HG02852 (cell line): Measurements from ENCODE around the gene KIF22.
"Not testable (repeated sequence)": the region's sequence is repeated elsewhere in the genome, so short reads cannot be mapped to it uniquely, and the experiment has no call there.

Experiments
- ATAC-seq: cut with Tn5 transposase; IDR thresholded peaks from one replicate; pipeline ENCODE4 v1.9.1; 2021; ENCODE audit warnings: mild to moderate bottlenecking, moderate library complexity; ENCODE audit not compliant: unreplicated experiment

KIF22 gene

DNA sequence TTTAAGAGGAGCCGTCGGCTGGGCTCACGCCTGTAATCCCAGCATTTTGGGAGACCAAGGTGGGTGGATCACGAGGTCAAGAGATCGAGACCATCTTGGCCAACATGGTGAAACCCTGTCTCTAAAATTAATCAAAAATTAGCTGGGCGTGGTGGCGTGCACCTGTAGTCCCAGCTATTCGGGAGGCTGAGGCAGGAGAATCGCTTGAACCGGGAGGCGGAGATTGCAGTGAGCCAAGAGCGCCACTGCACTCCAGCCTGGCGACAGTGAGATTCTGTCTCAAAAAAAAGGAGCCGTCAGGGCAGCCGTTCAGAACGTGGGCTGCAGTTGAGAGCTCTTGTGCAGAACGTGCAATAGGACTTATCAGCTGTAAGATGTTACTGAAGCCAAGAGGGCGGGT, 2.6 kb downstream of the KIF22 start:
- ATAC-seq = not testable (repeated sequence)

DNA sequence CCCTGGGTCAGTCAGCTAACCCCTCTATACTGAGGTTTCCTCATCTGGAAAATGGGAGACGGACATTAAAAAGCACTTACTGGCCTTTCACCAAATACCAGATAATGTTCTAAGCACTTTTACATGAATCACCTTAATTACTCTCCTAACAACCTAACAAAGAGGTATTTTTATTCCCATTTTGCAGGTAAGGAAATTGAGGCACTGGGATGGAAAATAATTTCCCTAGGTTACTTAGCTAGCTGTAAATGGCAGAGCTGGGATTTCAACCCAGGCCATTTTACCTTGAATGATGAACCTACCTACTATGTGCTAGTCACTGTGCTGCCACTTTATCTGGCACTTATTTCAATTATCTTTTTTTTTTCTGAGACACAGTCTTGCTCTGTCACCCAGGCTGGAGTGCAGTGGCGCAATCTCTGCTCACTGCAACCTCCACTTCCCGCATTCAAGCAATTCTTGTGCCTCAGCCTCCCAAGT, 3.7 kb downstream of the KIF22 start:
- ATAC-seq = no peak

DNA sequence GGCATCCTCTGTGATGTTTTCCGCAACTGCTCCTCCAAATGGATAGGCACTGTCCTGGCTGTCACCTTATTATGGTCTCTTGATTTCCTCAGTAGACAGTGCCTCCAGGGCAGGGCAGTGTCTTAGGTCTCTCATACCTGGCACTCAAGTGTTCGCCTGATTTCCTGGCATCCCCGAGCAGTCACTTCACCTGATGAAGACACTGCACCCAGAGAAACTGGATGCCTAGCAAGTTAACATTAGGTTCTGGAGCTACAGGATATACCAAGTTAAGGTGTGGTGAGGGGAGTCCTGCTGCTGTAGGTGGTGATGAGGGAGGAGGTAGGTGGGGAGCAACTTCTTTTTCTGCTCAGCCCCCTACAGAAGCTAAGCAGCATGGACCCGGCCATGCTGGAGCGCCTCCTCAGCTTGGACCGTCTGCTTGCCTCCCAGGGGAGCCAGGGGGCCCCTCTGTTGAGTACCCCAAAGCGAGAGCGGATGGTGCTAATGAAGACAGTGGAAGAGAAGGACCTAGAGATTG, 11.9 kb downstream of the KIF22 start:
- no peak for ATAC-seq

DNA sequence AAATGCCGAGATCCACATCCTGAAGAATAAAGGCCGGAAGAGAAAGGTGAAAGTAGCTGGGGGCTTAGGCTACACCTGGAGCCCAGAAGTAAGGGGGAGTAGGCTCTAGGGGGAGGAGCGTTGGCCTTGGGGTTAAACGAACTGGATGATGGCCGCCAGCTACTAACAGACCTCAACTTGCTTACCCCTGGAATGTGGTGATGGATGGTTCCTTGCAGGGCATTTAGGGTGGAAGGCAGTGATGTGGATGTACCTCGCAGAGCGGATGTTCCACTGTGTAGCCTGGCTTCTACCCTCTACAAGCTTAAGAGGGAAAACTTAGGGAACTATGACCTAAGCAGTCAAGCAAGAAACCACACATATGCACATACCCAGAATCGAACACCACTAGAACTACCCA, 13.5 kb downstream of the KIF22 start:
- ATAC-seq = no peak

DNA sequence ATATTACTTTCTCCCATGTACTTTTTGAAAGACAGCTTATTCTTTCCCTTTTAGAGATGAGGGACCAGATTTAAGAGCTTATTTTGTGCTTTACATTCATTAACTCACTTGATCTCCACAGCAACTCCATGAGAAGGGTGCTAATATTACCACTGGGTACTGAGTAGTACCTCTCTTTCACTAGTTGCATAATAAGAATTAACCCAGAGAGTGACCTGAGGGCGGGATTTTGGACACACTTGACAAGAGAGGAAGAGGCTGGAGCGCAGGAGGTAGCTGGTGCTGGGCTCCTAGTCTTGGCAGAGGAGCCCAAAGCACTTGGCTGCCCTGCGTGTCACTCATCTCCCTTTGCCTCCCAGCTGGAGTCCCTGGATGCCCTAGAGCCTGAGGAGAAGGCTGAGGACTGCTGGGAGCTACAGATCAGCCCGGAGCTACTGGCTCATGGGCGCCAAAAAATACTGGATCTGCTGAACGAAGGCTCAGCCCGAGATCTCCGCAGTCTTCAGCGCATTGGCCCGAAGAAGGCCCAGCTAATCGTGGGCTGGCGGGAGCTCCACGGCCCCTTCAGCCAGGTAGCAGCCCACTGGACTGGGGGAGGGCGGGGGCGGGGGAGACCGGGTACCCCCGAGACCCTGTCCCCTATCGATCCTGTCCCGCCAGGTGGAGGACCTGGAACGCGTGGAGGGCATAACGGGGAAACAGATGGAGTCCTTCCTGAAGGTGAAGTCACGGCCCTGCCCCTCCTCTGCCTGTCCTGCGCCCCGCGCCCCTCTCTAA, 14.1 kb downstream of the KIF22 start:
- no peak for ATAC-seq

DNA sequence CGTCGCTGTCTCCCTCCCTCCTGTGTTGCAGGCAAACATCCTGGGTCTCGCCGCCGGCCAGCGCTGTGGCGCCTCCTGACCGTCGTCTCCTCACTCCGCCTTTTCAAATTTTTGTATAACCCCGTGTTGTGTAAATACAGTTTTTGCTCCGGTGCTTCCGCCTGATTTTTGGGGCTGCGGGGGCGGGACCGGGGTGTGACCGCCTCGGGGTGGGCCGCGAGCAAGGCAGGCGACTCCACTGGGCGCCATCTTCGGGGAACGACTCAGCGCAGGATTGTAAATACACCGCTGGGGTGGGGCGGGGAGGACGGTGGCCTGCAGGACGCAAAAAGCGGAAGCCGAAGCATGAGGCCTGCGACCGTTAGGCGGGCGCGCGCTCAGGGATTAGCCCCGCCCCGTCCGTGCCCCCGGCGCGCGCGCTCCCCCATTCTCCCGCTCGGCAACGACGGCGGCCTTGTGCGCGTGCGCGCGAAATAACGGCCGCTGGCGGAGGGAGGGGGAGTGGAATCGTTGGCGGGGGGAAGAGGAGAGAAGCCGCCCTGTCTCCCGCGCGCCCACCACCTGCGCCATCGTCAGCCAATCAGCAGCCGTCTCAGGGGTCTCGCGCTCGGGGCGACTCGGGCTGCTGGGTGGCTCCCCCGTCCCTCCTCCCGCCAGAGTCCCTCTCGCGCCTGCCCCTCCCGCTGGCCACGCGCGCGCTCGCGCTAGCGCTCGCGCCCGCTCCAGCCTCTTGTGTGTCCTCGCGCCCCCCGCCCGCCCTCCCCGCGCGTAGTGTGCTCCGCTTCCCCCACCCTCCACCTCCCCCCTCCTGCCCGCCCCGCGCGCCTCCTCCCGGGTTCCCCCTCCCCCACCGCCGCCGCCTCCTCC, 14.9 kb downstream of the KIF22 start:
- peak; percentile 50 for ATAC-seq

DNA sequence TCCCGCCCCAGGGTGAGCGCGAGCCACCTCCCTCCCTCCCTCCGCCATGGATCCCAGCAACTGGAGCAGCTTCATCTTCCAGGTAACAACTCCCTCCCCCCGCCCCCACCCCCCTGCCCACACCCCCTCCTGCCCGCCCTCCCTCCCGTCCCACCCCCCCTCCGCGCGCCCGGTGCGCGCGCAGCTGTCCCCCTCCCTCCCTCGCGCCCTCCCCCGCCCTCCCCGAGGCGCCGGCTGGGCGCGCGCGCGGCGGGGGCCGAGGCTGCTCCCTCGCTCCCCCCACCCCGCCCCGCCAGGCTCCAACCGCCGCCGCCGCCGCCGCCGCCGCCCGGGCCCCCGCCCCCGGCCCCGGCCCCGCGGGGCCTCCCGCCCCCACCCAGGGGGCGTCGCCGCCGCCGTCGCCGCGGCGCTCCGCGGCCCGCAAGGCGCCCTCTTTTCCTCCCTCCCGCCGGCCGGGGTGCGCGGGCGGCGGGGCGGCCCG, 15.6 kb downstream of the KIF22 start, which contains the start of gene MAZ:
Gene MAZ, plus strand, starts transcription at position 431 of the 481 bp plus-strand sequence. CDS start 173 bp downstream, outside the sequence.
- no peak for ATAC-seq

DNA sequence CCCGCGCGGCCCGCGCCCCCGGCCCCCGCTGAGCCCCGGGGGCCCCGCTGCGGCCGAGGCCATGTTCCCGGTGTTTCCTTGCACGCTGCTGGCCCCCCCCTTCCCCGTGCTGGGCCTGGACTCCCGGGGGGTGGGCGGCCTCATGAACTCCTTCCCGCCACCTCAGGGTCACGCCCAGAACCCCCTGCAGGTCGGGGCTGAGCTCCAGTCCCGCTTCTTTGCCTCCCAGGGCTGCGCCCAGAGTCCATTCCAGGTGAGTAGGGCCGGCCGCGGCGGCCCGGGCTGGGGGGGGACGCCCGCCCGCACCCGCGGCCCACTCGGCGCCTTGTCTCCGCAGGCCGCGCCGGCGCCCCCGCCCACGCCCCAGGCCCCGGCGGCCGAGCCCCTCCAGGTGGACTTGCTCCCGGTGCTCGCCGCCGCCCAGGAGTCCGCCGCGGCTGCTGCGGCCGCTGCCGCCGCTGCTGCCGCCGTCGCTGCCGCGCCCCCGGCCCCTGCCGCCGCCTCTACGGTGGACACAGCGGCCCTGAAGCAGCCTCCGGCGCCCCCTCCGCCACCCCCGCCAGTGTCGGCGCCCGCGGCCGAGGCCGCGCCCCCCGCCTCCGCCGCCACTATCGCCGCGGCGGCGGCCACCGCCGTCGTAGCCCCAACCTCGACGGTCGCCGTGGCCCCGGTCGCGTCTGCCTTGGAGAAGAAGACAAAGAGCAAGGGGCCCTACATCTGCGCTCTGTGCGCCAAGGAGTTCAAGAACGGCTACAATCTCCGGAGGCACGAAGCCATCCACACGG, 16.3 kb downstream of the KIF22 start:
- ATAC-seq = no peak

DNA sequence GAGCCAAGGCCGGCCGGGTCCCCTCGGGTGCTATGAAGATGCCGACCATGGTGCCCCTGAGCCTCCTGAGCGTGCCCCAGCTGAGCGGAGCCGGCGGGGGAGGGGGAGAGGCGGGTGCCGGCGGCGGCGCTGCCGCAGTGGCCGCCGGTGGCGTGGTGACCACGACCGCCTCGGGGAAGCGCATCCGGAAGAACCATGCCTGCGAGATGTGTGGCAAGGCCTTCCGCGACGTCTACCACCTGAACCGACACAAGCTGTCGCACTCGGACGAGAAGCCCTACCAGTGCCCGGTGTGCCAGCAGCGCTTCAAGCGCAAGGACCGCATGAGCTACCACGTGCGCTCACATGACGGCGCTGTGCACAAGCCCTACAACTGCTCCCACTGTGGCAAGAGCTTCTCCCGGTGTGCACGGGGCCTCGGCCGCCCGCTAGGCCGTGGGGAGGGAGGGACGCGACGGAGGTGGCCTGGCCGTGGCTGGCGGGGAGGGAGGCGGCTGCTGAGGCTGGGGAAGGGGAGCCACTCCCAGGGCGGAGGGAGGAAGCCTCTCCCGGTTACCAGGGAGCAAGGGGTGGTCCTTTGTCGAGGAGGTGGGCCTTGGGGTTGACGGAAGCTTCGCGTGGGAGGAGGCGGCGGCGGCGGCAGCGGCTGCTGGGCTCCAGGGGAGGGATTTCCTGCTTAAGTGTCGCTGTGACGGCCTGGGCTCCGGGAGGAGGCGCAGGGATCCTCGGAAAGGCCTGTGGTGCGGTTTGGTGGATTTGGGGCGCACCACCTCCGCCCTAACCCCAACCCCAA, 17.1 kb downstream of the KIF22 start:
- no peak for ATAC-seq

DNA sequence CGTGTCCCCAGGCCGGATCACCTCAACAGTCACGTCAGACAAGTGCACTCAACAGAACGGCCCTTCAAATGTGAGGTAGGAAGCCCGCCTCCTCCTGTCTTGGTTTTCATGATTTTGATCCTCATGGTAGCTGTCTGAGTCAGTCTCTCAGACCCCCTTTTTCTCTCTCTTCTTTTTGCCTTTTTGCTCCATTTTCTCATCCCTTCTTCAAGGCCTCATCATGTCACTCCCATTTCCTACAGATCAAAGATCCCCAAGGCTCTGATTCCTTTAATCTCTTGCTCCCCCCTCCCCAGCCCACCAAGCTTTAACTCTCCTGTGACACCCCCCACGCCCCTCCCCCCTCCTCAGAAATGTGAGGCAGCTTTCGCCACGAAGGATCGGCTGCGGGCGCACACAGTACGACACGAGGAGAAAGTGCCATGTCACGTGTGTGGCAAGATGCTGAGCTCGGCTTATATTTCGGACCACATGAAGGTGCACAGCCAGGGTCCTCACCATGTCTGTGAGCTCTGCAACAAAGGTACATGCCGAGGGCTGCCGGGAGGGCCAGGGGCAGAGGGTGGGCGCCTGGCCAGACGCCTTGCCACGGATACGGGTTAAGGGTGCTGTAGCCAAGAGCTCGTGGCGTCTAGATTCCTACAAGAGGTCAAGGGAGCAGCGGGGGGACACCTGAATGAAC, 17.8 kb downstream of the KIF22 start:
- ATAC-seq = no peak

DNA sequence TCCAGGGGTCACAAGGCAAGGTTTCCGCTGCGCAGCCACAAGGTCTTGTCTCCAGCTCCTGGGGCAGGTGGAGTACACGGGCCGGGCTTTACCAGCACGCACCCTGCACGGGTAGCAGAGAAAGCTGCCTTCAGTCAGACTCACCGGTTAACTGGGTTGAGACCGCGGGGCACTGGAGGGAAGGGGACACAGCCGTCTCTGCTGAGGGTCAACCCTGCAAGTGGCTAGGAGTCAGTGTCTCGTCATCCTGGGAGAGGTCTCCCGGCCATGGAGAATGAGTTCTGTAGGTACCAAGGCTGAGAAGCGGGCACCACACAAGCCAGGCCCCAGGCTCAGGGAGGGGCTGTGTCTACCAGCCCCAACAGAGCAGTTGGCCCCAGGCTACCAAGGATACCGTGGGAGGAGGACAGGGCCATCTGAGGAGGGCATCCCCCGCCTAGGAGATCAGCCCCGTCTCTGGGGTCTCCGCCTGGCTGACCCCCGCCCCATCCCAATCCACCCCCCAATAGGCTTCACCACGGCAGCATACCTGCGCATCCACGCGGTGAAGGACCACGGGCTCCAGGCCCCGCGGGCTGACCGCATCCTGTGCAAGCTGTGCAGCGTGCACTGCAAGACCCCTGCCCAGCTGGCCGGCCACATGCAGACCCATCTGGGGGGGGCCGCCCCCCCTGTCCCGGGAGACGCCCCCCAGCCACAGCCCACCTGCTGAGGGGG, 18.6 kb downstream of the KIF22 start:
- ATAC-seq = no peak

DNA sequence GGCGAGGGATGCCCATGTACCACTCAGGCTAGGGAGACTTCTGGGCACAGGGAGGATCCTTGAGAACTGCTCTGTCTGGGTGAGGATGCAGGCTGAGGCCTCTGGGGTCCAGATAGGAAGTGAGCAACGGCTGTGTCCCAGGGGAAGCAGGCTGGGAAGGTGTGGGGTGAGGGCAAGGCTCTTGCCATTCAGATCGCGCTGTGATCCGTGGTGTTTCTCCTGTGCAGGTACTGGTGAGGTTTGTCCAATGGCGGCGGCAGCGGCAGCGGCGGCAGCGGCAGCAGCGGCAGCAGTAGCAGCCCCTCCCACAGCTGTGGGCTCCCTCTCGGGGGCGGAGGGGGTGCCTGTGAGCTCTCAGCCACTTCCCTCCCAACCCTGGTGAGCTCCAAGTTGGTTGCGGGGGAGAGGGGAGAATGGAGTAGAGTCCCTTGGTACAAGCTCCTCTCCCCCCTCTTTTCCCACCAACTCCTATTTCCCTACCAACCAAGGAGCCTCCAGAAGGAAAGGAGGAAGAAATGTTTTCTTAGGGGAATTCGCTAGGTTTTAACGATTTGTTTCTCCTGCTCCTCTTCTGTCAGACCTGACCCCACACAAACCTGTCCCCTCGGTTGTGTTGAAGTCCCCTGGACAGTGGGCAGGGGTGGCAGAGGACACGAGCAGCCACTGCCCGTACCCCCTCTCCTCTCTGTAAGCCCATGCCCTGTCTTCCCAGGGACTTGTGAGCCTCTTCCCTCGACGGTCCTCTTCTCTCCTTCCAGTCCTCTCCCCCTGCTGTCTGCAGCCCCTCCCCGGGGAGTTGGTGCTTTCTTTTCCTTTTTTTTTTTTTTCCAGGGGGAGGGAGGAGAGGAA, 19.5 kb downstream of the KIF22 start:
- ATAC-seq = no peak

DNA sequence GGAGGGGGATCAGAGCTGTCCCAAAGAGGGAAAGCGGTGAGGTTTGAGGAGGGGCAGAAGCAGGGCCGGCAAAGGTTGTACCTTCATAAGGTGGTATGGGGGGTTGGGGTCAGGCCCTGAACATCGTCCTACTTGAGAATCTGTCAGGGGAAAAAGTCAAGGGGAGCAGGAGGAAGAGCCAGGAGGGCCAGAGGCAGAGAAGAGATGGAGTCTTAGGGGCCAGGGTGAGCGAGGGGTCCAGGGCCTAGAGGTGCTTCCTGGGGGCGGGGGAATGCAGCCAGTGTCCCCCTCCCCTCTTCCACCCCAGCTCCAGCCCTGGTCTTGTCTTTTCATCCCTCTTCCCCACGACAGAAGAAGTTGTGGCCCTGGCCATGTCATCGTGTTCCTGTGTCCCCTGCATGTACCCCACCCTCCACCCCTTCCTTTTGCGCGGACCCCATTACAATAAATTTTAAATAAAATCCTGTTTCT, 20.2 kb downstream of the KIF22 start:
- no peak for ATAC-seq

DNA sequence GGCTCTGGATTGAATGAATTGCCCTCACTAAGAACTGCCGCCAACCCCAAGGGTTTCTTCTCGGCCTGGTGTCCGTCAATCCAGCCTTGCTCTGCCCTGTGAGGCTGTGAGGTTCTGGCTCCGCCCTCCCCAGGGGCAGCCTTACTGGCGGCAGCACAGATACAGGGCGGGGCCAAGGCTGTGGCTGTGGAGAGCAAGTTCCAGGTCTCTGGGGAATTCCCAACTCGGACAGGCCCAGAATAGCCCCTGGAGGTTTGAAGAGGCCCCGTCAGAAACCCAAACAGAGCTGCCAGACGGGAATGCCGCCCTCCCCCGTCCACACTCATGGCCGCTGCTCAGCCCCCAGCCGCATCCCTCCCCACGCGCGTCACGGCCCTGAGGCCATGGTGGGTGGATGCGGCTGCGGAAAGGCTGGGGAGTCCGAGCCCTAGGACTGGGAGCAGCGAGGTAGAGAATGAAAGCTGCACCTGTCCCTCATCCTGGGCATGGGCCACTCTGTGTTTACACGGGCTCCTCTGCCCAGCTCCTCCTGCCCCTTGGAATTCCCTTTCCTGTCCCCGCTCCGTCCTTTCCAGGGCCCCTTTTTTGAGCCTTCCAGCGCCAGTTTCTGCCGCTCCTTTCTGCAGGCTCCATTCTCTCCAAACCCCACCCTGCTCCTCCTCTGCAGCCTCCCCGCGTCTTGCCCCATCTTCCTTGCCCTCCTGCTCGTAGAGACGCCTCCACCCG, 20.8 kb downstream of the KIF22 start:
- peak; percentile 36 for ATAC-seq

DNA sequence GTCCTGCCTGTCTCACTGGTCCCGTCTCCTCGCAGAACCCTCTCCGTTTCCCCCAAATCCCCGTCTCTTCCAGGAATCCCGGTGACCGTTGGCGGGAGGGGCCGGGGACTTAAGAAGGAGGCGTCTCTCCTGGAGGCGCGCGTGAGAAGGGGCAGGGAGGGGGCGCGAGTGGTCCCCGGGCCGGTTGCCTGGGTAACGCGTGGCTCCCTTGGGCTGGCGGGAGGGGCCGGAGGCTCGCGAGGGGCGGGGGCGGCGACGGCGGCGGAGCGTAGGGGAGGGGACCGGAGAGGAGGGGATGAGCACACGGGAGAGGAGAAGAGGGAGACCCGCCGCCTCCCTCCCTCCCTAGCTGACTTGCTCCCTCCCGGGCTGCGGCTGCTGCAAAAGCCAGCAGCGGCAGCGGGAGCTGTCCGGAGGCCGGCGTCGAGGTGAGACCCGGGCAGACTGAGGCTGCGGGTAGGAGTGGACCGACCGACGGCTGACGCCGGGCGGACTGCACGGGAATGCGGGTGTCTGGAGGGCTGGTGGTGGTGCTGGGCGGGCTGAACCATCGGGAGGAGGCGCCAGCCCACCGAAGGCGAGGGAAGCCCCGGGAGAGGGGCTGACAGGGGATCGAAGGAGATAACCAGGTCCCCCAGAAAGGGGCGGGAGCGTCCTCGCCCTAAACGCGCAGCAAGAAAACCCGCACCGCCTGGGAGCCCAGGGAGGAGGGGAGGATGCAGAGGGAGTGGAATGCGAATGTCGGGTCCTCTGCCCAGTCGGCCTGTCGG, 21.5 kb downstream of the KIF22 start, which contains the start of gene PRRT2:
Gene PRRT2, plus strand, starts transcription at position 298 of the 770 bp plus-strand sequence. CDS start 862 bp downstream, outside the sequence.
- ATAC-seq = no peak
